Trophoblast cell (in vitro differentiated cells and primary cell): ENCODE results near the gene MYO5C.

Experiments
- DNase-seq, 2 donors: peaks; one replicate each; pipeline ENCODE4 v3.0.0-alpha.2; 2016
- H2AFZ ChIP-seq: 2 replicates; pipeline ENCODE4 v1.6.1; 2013; ENCODE audit warnings: low read length, moderate library complexity, mild to moderate bottlenecking; ENCODE audit not compliant: insufficient read depth, poor library complexity
- H2AK5ac ChIP-seq: 2 replicates; pipeline ENCODE4 v1.6.1; 2013; ENCODE audit warnings: mild to moderate bottlenecking, low read length
- H2BK120ac ChIP-seq: 2 replicates; pipeline ENCODE4 v1.6.1; 2013; ENCODE audit warnings: low read length, mild to moderate bottlenecking, moderate library complexity; ENCODE audit not compliant: insufficient read depth, poor library complexity
- H2BK12ac ChIP-seq: 2 replicates; pipeline ENCODE4 v1.6.1; 2013; ENCODE audit warnings: mild to moderate bottlenecking, low read length, moderate library complexity
- H2BK5ac ChIP-seq: 2 replicates; pipeline ENCODE4 v1.6.1; 2013; ENCODE audit warnings: low read length, low read depth, moderate library complexity, mild to moderate bottlenecking; ENCODE audit not compliant: poor library complexity
- H3K14ac ChIP-seq: 2 replicates; pipeline ENCODE4 v1.6.1; 2013; ENCODE audit warnings: mild to moderate bottlenecking, low read length
- H3K18ac ChIP-seq: 2 replicates; pipeline ENCODE4 v1.6.1; 2013; ENCODE audit warnings: mild to moderate bottlenecking, low read length
- H3K23ac ChIP-seq: 2 replicates; pipeline ENCODE4 v1.6.1; 2013; ENCODE audit warnings: low read length
- H3K27ac ChIP-seq: 2 replicates; pipeline ENCODE4 v1.5.1; 2013; ENCODE audit warnings: low read depth, mild to moderate bottlenecking, inconsistent platforms, low read length, moderate library complexity
- H3K27me3 ChIP-seq: 2 replicates; pipeline ENCODE4 v1.6.1; 2013; ENCODE audit warnings: inconsistent platforms, mild to moderate bottlenecking, low read length, moderate library complexity; ENCODE audit not compliant: insufficient read depth
- H3K36me3 ChIP-seq, 2 experiments: 1 replicate in 1 of 2; 2 replicates in 1 of 2; pipeline ENCODE4 v1.6.1; 2013; ENCODE audit warnings: low read length in 2 of 2, mild to moderate bottlenecking in 2 of 2, moderate library complexity in 1 of 2; ENCODE audit not compliant: insufficient read depth in 2 of 2, control insufficient read depth in 1 of 2
- H3K4ac ChIP-seq: 2 replicates; pipeline ENCODE4 v1.6.1; 2013; ENCODE audit warnings: low read depth, mild to moderate bottlenecking, low read length, moderate library complexity
- H3K4me1 ChIP-seq, 2 experiments: 1 replicate in 1 of 2; 2 replicates in 1 of 2; pipeline ENCODE4 v1.6.1; 2013; ENCODE audit warnings: low read length in 2 of 2, mild to moderate bottlenecking in 2 of 2, moderate library complexity in 1 of 2; ENCODE audit not compliant: insufficient read depth in 2 of 2, control insufficient read depth in 1 of 2
- H3K4me2 ChIP-seq: 2 replicates; pipeline ENCODE4 v1.6.1; 2013; ENCODE audit warnings: inconsistent platforms, mild to moderate bottlenecking, low read length, moderate library complexity
- H3K4me3 ChIP-seq: 2 replicates; pipeline ENCODE4 v1.5.1; 2013; ENCODE audit warnings: mild to moderate bottlenecking, low read depth, low read length, inconsistent platforms
- H3K79me1 ChIP-seq: one replicate; pipeline ENCODE4 v1.6.1; 2013; ENCODE audit warnings: low read length
- H3K79me2 ChIP-seq: 2 replicates; pipeline ENCODE4 v1.6.1; 2013; ENCODE audit warnings: low read length, mild to moderate bottlenecking; ENCODE audit not compliant: control insufficient read depth, insufficient read depth, poor library complexity
- H3K9ac ChIP-seq: 2 replicates; pipeline ENCODE4 v1.6.1; 2013; ENCODE audit warnings: mild to moderate bottlenecking, low read length
- H3K9me3 ChIP-seq: 2 replicates; pipeline ENCODE4 v1.6.1; 2013; ENCODE audit warnings: low read depth, mild to moderate bottlenecking, control low read depth, inconsistent platforms, low read length; ENCODE audit not compliant: insufficient read depth
- H4K12ac ChIP-seq: 2 replicates; pipeline ENCODE4 v1.6.1; 2013; ENCODE audit warnings: low read depth, mild to moderate bottlenecking, low read length, moderate library complexity
- H4K8ac ChIP-seq: 2 replicates; pipeline ENCODE4 v1.6.1; 2013; ENCODE audit warnings: low read depth, mild to moderate bottlenecking, low read length, moderate library complexity
- H4K91ac ChIP-seq: one replicate; pipeline ENCODE4 v1.6.1; 2013; ENCODE audit warnings: low read depth, mild to moderate bottlenecking, low read length, moderate library complexity
- WGBS: extraction: QIAGEN DNeasy Blood & Tissue Kit; methylation state at CpG from one replicate; pipeline ENCODE4 v1.1.7; 2013; ENCODE audit warnings: missing lambda C conversion rate; ENCODE audit not compliant: insufficient read length, insufficient coverage; ENCODE audit errors: extremely low coverage; 5-methylcytosine and 5-hydroxymethylcytosine counted together

Gene MYO5C

GRCh38 chr15:52181938-52182780, 113.4 kb downstream of the MYO5C start:
- no peak overlapping the region for H4K91ac ChIP-seq
- no peak overlapping the region for H3K27ac ChIP-seq
- H4K12ac ChIP-seq, result no peak overlapping the region
- H2BK120ac ChIP-seq, result no peak overlapping the region
- no peak overlapping the region for H3K4me2 ChIP-seq
- H2AK5ac ChIP-seq, result no peak overlapping the region
- no CpG with 5 or more reads among the region's 6 CpGs for WGBS
- no peak overlapping the region for H4K8ac ChIP-seq
- H2BK12ac ChIP-seq, result no peak overlapping the region
- no peak overlapping the region for H3K23ac ChIP-seq
- peaks cover 2% of the 10 kb centered on the region for H3K79me2 ChIP-seq
- no peak overlapping the region for H3K9ac ChIP-seq
- H2BK5ac ChIP-seq, result no peak overlapping the region
- H3K4me1 ChIP-seq, result peaks cover 2 to 3% of the 10 kb centered on the region in 2 experiments
- DNase-seq, result peak in 1 of 2 donors; percentile 49
- H3K18ac ChIP-seq, result no peak overlapping the region
- no peaks in the 10 kb centered on the region for H3K9me3 ChIP-seq
- H3K4ac ChIP-seq, result no peak overlapping the region
- no peak overlapping the region for H3K4me3 ChIP-seq
- no peaks in the 10 kb centered on the region for H3K36me3 ChIP-seq
- H3K14ac ChIP-seq, result no peak overlapping the region
- peaks cover 5% of the 10 kb centered on the region for H3K27me3 ChIP-seq
- H2AFZ ChIP-seq, result no peak overlapping the region
- peaks cover 4% of the 10 kb centered on the region for H3K79me1 ChIP-seq

- Histone ChIP-seq H3K27me3 (peaks cover 5% of the 10 kb centered on the region), H2AFZ (no peak overlapping the region), H4K91ac (no peak overlapping the region), H3K9ac (no peak overlapping the region), H3K18ac (no peak overlapping the region), H2AK5ac (no peak overlapping the region), H2BK5ac (no peak overlapping the region), H3K9me3 (no peaks in the 10 kb centered on the region), H3K79me2 (peaks cover 2% of the 10 kb centered on the region), H3K4ac (no peak overlapping the region), H3K23ac (no peak overlapping the region), H3K36me3 (no peaks in the 10 kb centered on the region), H3K4me3 (no peak overlapping the region), H3K79me1 (peaks cover 4% of the 10 kb centered on the region), H3K27ac (no peak overlapping the region), H4K12ac (no peak overlapping the region), H2BK120ac (no peak overlapping the region), H3K4me1 (peaks cover 2 to 3% of the 10 kb centered on the region in 2 experiments), H3K4me2 (peak overlapping the region; percentile 86), H4K8ac (no peak overlapping the region), H2BK12ac (no peak overlapping the region), H3K14ac (no peak overlapping the region)
- WGBS, result no CpG with 5 or more reads among the region's 10 CpGs
- peak; percentile 39 to 61 for DNase-seq
Observed at GRCh38 chr15:52180851-52181450, 114.7 kb downstream of the MYO5C start.

- no peaks in the 10 kb centered on the region for H3K36me3 ChIP-seq
- peaks cover 2 to 3% of the 10 kb centered on the region in 2 experiments for H3K4me1 ChIP-seq
- H3K18ac ChIP-seq, result no peak overlapping the region
- peak overlapping the region; percentile 77 for H2AFZ ChIP-seq
- H3K14ac ChIP-seq, result no peak overlapping the region
- peak overlapping the region; percentile 86 for H3K4me2 ChIP-seq
- DNase-seq, result no peak
- H3K23ac ChIP-seq, result no peak overlapping the region
- peak overlapping the region; percentile 7 for H4K91ac ChIP-seq
- peaks cover 4% of the 10 kb centered on the region for H3K79me1 ChIP-seq
- H4K12ac ChIP-seq, result no peak overlapping the region
- H2AK5ac ChIP-seq, result no peak overlapping the region
- H2BK12ac ChIP-seq, result no peak overlapping the region
- no peak overlapping the region for H3K27ac ChIP-seq
- H2BK120ac ChIP-seq, result no peak overlapping the region
- no peak overlapping the region for H3K9ac ChIP-seq
- peaks cover 5% of the 10 kb centered on the region for H3K27me3 ChIP-seq
- H3K9me3 ChIP-seq, result no peaks in the 10 kb centered on the region
- H3K4me3 ChIP-seq, result peak overlapping the region; percentile 84
- H2BK5ac ChIP-seq, result no peak overlapping the region
- peaks cover 2% of the 10 kb centered on the region for H3K79me2 ChIP-seq
- H4K8ac ChIP-seq, result peak overlapping the region; percentile 68
- H3K4ac ChIP-seq, result no peak overlapping the region
- no CpG with 5 or more reads among the region's 31 CpGs for WGBS
Observed at GRCh38 chr15:52180196-52180835, 115.3 kb downstream of the MYO5C start.

GRCh38 chr15:52179278-52180195, 116.1 kb downstream of the MYO5C start:
- H3K36me3 ChIP-seq, result no peaks in the 10 kb centered on the region
- H3K79me1 ChIP-seq, result peaks cover 4% of the 10 kb centered on the region
- no CpG with 5 or more reads among the region's 105 CpGs for WGBS

More at GRCh38 chr15:52179278-52180195, 116.1 kb downstream of the MYO5C start:
- H4K91ac ChIP-seq, result peak overlapping the region; percentile 7
- no peak overlapping the region for H3K4ac ChIP-seq
- H3K27me3 ChIP-seq, result peaks cover 5% of the 10 kb centered on the region
- peak overlapping the region; percentile 84 for H3K4me3 ChIP-seq
- no peak overlapping the region for H2BK12ac ChIP-seq
- DNase-seq, result peak; percentile 82 to 85
- H3K27ac ChIP-seq, result no peak overlapping the region
- H4K8ac ChIP-seq, result peak overlapping the region; percentile 68
- H2BK120ac ChIP-seq, result no peak overlapping the region
- H3K4me1 ChIP-seq, result peaks cover 2 to 3% of the 10 kb centered on the region in 2 experiments
- H3K9ac ChIP-seq, result no peak overlapping the region
- peak overlapping the region; percentile 86 for H3K4me2 ChIP-seq
- H3K9me3 ChIP-seq, result no peaks in the 10 kb centered on the region
- no peak overlapping the region for H2AK5ac ChIP-seq
- no peak overlapping the region for H3K18ac ChIP-seq
- no peak overlapping the region for H3K23ac ChIP-seq
- peak overlapping the region; percentile 77 for H2AFZ ChIP-seq
- H4K12ac ChIP-seq, result peak overlapping the region; percentile 49
- H3K79me2 ChIP-seq, result peaks cover 2% of the 10 kb centered on the region
- H2BK5ac ChIP-seq, result no peak overlapping the region
- peak overlapping the region; percentile 30 for H3K14ac ChIP-seq
